ENCODE results near the gene DAZAP1. TPM values are rescaled to one million over a fixed set of nuclear protein-coding genes. Genes with fewer than 3 reads are reported as not detected.

DAZAP1 gene
- total RNA-seq, 2 experiments from 2014 or later: 194 to 218 TPM

- H3K27me3 Mint-ChIP-seq: peaks cover 2% of the 10 kb centered on the region
- peaks cover 22% of the 10 kb centered on the region for H3K4me1 Mint-ChIP-seq
- ChIA-PET CTCF (interaction anchor here (0.6 to 2.2 kb wide), 6 partner anchors 66 to 1678 kb away, joined by 3 to 6 read pairs (median 4); no protein-coding TSS in a partner anchor), POLR2A (interaction anchor here (0.6 to 1.6 kb wide), 10 partner anchors 8 to 114 kb away, joined by 3 to 9 read pairs (median 3); partner anchors contain the start of genes CIRBP and FAM174C)
- no peaks in the 10 kb centered on the region for H3K9me3 Mint-ChIP-seq
- H3K27ac Mint-ChIP-seq: peak overlapping the region; percentile 97
- H3K4me3 Mint-ChIP-seq: peak overlapping the region; percentile 87
- peaks cover 14% of the 10 kb centered on the region for H3K36me3 Mint-ChIP-seq (ENCODE audit: low read depth)
- no peak for DNase-seq
Observed at GRCh38 chr19:1383017-1383311, 24.4 kb upstream of the DAZAP1 start.

- DNase-seq: peak; percentile 93
- ChIA-PET POLR2A (interaction anchor here (0.6 to 1.6 kb wide), 9 partner anchors 8 to 114 kb away, joined by 3 to 9 read pairs (median 3); partner anchors contain the start of genes CIRBP and FAM174C), CTCF (interaction anchor here (0.6 to 2.2 kb wide), 6 partner anchors 66 to 1677 kb away, joined by 3 to 6 read pairs (median 4); no protein-coding TSS in a partner anchor)
- Mint-ChIP-seq H3K36me3 (ENCODE audit: low read depth) (peaks cover 16% of the 10 kb centered on the region), H3K4me1 (peaks cover 22% of the 10 kb centered on the region), H3K9me3 (no peaks in the 10 kb centered on the region), H3K27ac (peak within 1 kb of the TSS; percentile 97), H3K27me3 (peaks cover 2% of the 10 kb centered on the region), H3K4me3 (peak within 1 kb of the TSS; percentile 87)
Observed at GRCh38 chr19:1383312-1384084, 23.9 kb upstream of the DAZAP1 start, which contains the start of gene NDUFS7. NDUFS7 (plus strand) TSS chr19:1383907; CDS start chr19:1383927, 20 bp downstream.

GRCh38 chr19:1384085-1384462 is 23.3 kb upstream of the DAZAP1 start:
- H3K4me1 Mint-ChIP-seq: peaks cover 22% of the 10 kb centered on the region
- peak overlapping the region; percentile 54 for H3K27ac Mint-ChIP-seq
- ChIA-PET POLR2A (no interaction called here), CTCF (interaction anchor here (2.2 kb wide), 1 partner anchor 140 kb away, joined by 6 read pairs; no protein-coding TSS in a partner anchor)
- H3K27me3 Mint-ChIP-seq: peaks cover 2% of the 10 kb centered on the region
- H3K4me3 Mint-ChIP-seq: peak overlapping the region; percentile 87
- DNase-seq: no peak
- H3K36me3 Mint-ChIP-seq (ENCODE audit: low read depth): peaks cover 22% of the 10 kb centered on the region
- no peaks in the 10 kb centered on the region for H3K9me3 Mint-ChIP-seq

GRCh38 chr19:1384478-1385110 is 22.8 kb upstream of the DAZAP1 start:
- ChIA-PET CTCF (no interaction called here), POLR2A (interaction anchor here (1.3 to 1.5 kb wide), 2 partner anchors 12 to 109 kb away, joined by 3 read pairs; partner anchors contain the start of gene FAM174C)
- peaks cover 22% of the 10 kb centered on the region for H3K4me1 Mint-ChIP-seq
- H3K27ac Mint-ChIP-seq: peak overlapping the region; percentile 54
- H3K9me3 Mint-ChIP-seq: no peaks in the 10 kb centered on the region
- no peak for DNase-seq
- peaks cover 27% of the 10 kb centered on the region for H3K36me3 Mint-ChIP-seq (ENCODE audit: low read depth)
- peaks cover 2% of the 10 kb centered on the region for H3K27me3 Mint-ChIP-seq
- H3K4me3 Mint-ChIP-seq: peak overlapping the region; percentile 87

- POLR2A ChIA-PET: interaction anchor here (1.3 to 1.5 kb wide), 2 partner anchors 11 to 111 kb away, joined by 3 read pairs; partner anchors contain the start of gene FAM174C
- Mint-ChIP-seq H3K27ac (no peak overlapping the region), H3K9me3 (no peaks in the 10 kb centered on the region), H3K4me1 (peaks cover 22% of the 10 kb centered on the region), H3K27me3 (peaks cover 2% of the 10 kb centered on the region), H3K36me3 (ENCODE audit: low read depth) (peaks cover 30% of the 10 kb centered on the region), H3K4me3 (no peak overlapping the region)
- no peak for DNase-seq
- CTCF ChIA-PET: no interaction called here
Observed at GRCh38 chr19:1385816-1386215, 21.6 kb upstream of the DAZAP1 start.

GRCh38 chr19:1386945-1387683 is 20.3 kb upstream of the DAZAP1 start:
- no peak overlapping the region for H3K4me3 Mint-ChIP-seq
- H3K4me1 Mint-ChIP-seq: peaks cover 22% of the 10 kb centered on the region
- peaks cover 36% of the 10 kb centered on the region for H3K36me3 Mint-ChIP-seq (ENCODE audit: low read depth)
- H3K9me3 Mint-ChIP-seq: no peaks in the 10 kb centered on the region
- H3K27ac Mint-ChIP-seq: no peak overlapping the region
- POLR2A ChIA-PET: no interaction called here
- H3K27me3 Mint-ChIP-seq: peaks cover 2% of the 10 kb centered on the region
- CTCF ChIA-PET: no interaction called here
- DNase-seq: no peak

GRCh38 chr19:1387684-1388636 is 19.4 kb upstream of the DAZAP1 start:
- H3K27me3 Mint-ChIP-seq: peaks cover 2% of the 10 kb centered on the region
- H3K4me3 Mint-ChIP-seq: no peak overlapping the region
- H3K36me3 Mint-ChIP-seq (ENCODE audit: low read depth): peaks cover 38% of the 10 kb centered on the region
- no peak overlapping the region for H3K27ac Mint-ChIP-seq
- ChIA-PET POLR2A (no interaction called here), CTCF (no interaction called here)
- H3K4me1 Mint-ChIP-seq: peaks cover 20% of the 10 kb centered on the region
- H3K9me3 Mint-ChIP-seq: no peaks in the 10 kb centered on the region
- no peak for DNase-seq

GRCh38 chr19:1388637-1389026 is 18.8 kb upstream of the DAZAP1 start:
- no peak for DNase-seq
- peaks cover 13% of the 10 kb centered on the region for H3K4me1 Mint-ChIP-seq
- no peak overlapping the region for H3K27ac Mint-ChIP-seq
- ChIA-PET POLR2A (no interaction called here), CTCF (no interaction called here)
- peaks cover 31% of the 10 kb centered on the region for H3K36me3 Mint-ChIP-seq (ENCODE audit: low read depth)
- H3K9me3 Mint-ChIP-seq: no peaks in the 10 kb centered on the region
- H3K4me3 Mint-ChIP-seq: no peak overlapping the region
- no peaks in the 10 kb centered on the region for H3K27me3 Mint-ChIP-seq

- Mint-ChIP-seq H3K27me3 (no peaks in the 10 kb centered on the region), H3K4me3 (no peak overlapping the region), H3K4me1 (peaks cover 11% of the 10 kb centered on the region), H3K36me3 (ENCODE audit: low read depth) (peaks cover 30% of the 10 kb centered on the region), H3K9me3 (no peaks in the 10 kb centered on the region), H3K27ac (no peak overlapping the region)
- CTCF ChIA-PET: no interaction called here
- no peak for DNase-seq
- POLR2A ChIA-PET: no interaction called here
Observed at GRCh38 chr19:1389033-1389940, 18.1 kb upstream of the DAZAP1 start.

- ChIA-PET CTCF (interaction anchor here (0.7 kb wide), 1 partner anchor 1143 kb away, joined by 3 read pairs; no protein-coding TSS in a partner anchor), POLR2A (no interaction called here)
- H3K27me3 Mint-ChIP-seq: no peaks in the 10 kb centered on the region
- H3K4me3 Mint-ChIP-seq: no peak overlapping the region
- no peak for DNase-seq
- peaks cover 2% of the 10 kb centered on the region for H3K4me1 Mint-ChIP-seq
- peaks cover 30% of the 10 kb centered on the region for H3K36me3 Mint-ChIP-seq (ENCODE audit: low read depth)
- no peak overlapping the region for H3K27ac Mint-ChIP-seq
- H3K9me3 Mint-ChIP-seq: no peaks in the 10 kb centered on the region
Observed at GRCh38 chr19:1390890-1391423, 16.4 kb upstream of the DAZAP1 start.

GRCh38 chr19:1392407-1392806 is 15.0 kb upstream of the DAZAP1 start:
- no peak for DNase-seq
- Mint-ChIP-seq H3K36me3 (ENCODE audit: low read depth) (peaks cover 26% of the 10 kb centered on the region), H3K27ac (no peak overlapping the region), H3K27me3 (no peaks in the 10 kb centered on the region), H3K4me1 (peaks cover 6% of the 10 kb centered on the region), H3K4me3 (no peak overlapping the region), H3K9me3 (no peaks in the 10 kb centered on the region)
- ChIA-PET POLR2A (no interaction called here), CTCF (no interaction called here)

Measured in activated CD4-positive, alpha-beta memory T cell treated with anti-CD3 and anti-CD28 coated beads, Interleukin-2, amount 10 ng/mL, durations not matched to agents 7 days and 5 days (primary cell).